Activated CD4-positive, alpha-beta T cell treated with anti-CD3 and anti-CD28 coated beads, Interleukin-2, Interleukin-4, amounts not matched to agents 100 ng/mL and 50 ng/mL, durations not matched to agents 16 hours and 8 hours (primary cell): ENCODE results near the gene KLF12.

Experiments
- DNase-seq: peaks from one replicate; pipeline ENCODE4 v3.0.0-alpha.2; 2020; ENCODE audit warnings: low spot score

Gene KLF12

GRCh38 chr13:74102691-74103090, 31.5 kb downstream of the KLF12 start:
- DNase-seq = no peak

DNA sequence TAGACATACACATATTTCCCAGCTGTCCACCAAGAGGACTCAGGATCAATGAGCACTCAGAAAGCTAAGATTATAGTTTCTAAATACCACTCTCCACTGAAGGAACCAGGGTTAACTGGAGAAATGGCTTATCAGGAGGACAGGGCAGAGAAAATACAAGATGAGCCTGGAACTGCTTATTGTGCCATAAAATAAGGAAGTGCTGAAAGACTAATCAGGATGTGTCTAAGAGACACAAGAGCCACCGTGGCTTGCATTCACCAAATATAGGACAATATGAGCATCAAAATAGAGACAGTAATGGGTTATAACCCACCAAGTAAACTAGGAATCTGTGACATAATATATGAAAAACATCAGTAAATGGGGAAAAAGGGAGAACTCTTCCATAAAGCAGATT, 32.8 kb downstream of the KLF12 start:
- DNase-seq = no peak

DNA sequence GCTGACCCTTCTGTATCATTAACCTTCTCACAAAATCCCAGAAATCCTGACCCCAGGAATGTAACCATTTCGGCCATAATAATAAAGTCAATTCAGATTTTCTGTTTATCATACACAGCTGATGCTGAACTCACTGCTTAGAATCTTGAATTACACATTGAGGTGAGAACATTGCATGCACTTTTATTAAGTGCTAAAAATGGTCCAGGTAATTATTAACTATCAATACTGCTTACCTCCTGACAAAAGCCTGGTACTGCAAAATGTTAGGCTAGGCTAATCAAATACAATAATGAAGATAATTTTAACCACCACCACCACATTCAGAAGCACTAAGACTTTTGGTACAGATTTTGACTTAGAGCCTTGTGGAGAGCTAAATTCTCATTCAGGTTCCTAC, 36.1 kb downstream of the KLF12 start:
- no peak for DNase-seq

- DNase-seq = no peak
Observed at GRCh38 chr13:74097116-74097515, 37.1 kb downstream of the KLF12 start.

GRCh38 chr13:74093691-74094090, 40.5 kb downstream of the KLF12 start:
- no peak for DNase-seq

- no peak for DNase-seq
Observed at GRCh38 chr13:74092711-74093110, 41.5 kb downstream of the KLF12 start.

- DNase-seq = peak; percentile 2
Observed at GRCh38 chr13:74090869-74091605, 43.2 kb downstream of the KLF12 start.

- DNase-seq = peak; percentile 2
Observed at GRCh38 chr13:74090397-74090796, 43.8 kb downstream of the KLF12 start.

GRCh38 chr13:74087357-74087756, 46.8 kb downstream of the KLF12 start:
- DNase-seq = no peak
